Activated T-cell treated with anti-CD3 and anti-CD28 coated beads, Interleukin-2, amount 50 U/mL, for 1 hour (primary cell): Measurements from ENCODE around the gene LRRN3.

ENCODE experiments used
- DNase-seq: peaks from one replicate; pipeline ENCODE4 v3.0.0-alpha.2; 2020

Gene LRRN3

DNA sequence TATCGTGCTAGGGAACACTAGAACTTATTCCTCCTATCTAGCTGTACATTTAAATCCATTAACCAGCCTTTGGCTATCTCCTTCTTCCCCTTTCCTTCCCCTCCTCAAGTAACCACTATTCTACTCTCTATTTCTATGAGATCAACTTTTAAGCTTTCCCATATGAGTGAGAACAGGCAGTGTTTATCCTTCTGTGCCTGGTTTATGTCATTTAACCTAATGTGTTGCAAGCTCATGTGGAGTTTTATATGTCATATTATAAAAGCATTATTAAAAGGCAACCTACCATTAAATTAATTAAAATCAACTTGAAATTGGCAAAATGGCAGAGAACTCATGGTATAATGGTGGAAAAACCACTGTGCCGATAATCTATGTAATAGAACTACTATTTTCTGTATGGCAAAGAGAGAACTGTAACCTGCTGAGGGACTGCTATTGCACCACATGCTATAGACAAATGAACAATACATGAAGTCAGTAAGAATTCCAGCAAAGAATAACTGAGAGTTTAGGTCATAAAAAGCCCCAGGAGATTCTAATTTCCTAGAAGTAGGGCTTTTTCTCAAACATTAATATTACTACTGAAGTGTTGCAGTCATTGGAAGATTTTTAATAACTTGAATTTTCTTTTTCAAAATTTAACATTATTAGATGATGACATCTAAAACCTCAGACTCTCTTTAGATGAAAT lies 81.8 kb downstream of the LRRN3 start:
- no peak for DNase-seq

DNA sequence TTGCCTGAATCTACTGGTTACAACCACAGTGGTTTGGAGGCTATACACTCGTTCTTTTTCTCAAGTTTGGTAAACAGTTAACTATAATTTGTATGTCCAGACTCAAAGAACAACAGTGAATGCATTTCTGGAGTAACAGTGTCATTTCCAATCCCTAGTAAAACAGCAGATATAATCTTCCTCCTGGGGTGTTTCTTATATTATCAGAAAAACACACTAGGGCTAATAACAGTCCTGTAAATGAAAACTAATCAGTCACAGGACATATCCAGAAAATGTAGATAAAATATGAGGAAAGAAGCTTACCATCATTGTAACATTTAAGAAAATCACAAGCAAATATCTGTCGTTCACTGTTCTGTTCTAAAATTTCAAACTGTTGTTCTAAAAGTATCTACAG lies 82.6 kb downstream of the LRRN3 start:
- DNase-seq: no peak

DNA sequence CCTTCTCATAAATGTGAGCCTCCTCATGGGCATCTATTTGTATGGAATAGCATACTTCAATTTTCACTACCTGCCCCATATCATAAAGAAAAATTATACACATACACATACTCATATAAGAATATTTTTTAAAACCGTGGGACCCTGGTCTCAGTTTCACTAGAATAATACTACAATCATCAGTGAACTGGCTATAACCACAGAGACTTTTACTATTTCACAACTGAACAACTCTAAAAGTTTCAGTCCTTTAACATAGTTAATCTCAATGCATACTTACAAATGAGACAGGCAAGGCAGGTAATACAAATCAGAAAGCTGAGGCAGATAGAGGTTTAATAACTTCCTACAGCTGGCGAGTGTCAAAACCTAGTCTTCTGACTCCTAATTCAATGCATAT lies 83.1 kb downstream of the LRRN3 start:
- DNase-seq: no peak

DNA sequence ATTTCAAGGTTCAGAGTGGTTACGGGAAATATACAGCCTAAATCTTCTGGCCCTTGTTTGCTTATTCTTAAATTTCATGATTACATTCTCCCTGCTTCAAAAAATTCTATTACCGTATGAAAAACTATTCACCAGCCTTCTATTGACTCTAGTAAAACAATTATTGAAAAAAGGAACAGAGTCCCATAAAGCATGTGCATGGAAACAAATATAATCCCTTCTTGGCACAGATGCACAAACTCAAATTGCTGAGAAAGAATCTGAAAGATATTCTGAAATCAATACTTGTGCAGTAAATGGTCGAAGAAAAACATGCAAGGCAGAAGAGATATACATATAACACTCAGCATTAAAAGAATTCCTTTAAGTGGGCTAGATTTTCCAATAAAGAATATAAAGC lies 83.6 kb downstream of the LRRN3 start:
- no peak for DNase-seq
